Vagina (tissue), 2 donors: ENCODE measurements around the gene IL1R2. TPM values are rescaled to one million over a fixed set of nuclear protein-coding genes. Genes with fewer than 3 reads are reported as not detected.

Source experiments
- DNase-seq, 2 donors: peaks; one replicate each; pipeline ENCODE4 v3.0.0-alpha.2; 2017; ENCODE audit errors: extremely low spot score in 2 of 2
- H3K27ac ChIP-seq: fragments of 200-600 bp; sonication (generic); one replicate; pipeline ENCODE4 v1.5.1; 2019
- H3K27me3 ChIP-seq: fragments of 200-600 bp; sonication (generic); one replicate; pipeline ENCODE4 v1.5.1; 2019
- H3K36me3 ChIP-seq, 2 donors: fragments of 200-600 bp; sonication (generic); one replicate each; pipeline ENCODE4 v1.5.1; 2017 to 2019
- H3K4me1 ChIP-seq: fragments of 200-600 bp; sonication (generic); one replicate; pipeline ENCODE4 v1.5.1; 2019
- H3K4me3 ChIP-seq, 2 donors: fragments of 200-600 bp; sonication (generic); 1 replicate in 1 of 2; 2 replicates in 1 of 2; pipeline ENCODE4 v1.5.1; 2016 to 2019
- H3K9me3 ChIP-seq: fragments of 200-600 bp; sonication (generic); one replicate; pipeline ENCODE4 v1.5.1; 2019
- POLR2A ChIP-seq, 2 donors: fragments of 450-650 bp; IDR thresholded peaks; one replicate each; pipeline ENCODE4 v1.6.1; 2017; ENCODE audit warnings: antibody characterized with exemption in 2 of 2, mild to moderate bottlenecking in 2 of 2, moderate library complexity in 2 of 2
- POLR2AphosphoS5 ChIP-seq, 2 donors: sonication (generic); formaldehyde crosslinking; IDR thresholded peaks; one replicate each; pipeline ENCODE4 v1.9.0; 2017; ENCODE audit warnings: antibody characterized with exemption in 2 of 2, mild to moderate bottlenecking in 2 of 2, low read depth in 1 of 2; ENCODE audit not compliant: insufficient read depth in 1 of 2
- intact Hi-C: fragments of 100-400 bp; cut with DNase I; formaldehyde crosslinking; loops from one replicate; pipeline ENCODE4 v1.15.1; 2023
- total RNA-seq: library from RNA; depleted of rRNA; stranded (reverse); fragments of >200 nt; gene quantifications from one replicate; pipeline ENCODE4 v1.2.3, GENCODE V29; 2016
- TF ChIP-seq, protein P1 (sequence below), 3 experiments: fragments of 450-650 bp in 2 of 3; fragments of 200-600 bp in 1 of 3; sonication (generic) in 1 of 3; IDR thresholded peaks; one replicate each; pipeline ENCODE4 v1.5.1; 2017 to 2019; ENCODE audit warnings: antibody characterized with exemption in 3 of 3, mild to moderate bottlenecking in 2 of 3, moderate library complexity in 2 of 3

Gene IL1R2
- total RNA-seq, 1 donor from 2014 or later, result 63.3 TPM

- Histone ChIP-seq H3K27ac (peak overlapping the region; percentile 66), H3K4me1 (peaks cover 3% of the 10 kb centered on the region), H3K9me3 (no peaks in the 10 kb centered on the region), H3K36me3 (no peaks in the 10 kb centered on the region), H3K4me3 (no peak overlapping the region), H3K27me3 (no peaks in the 10 kb centered on the region)
- TF ChIP-seq POLR2AphosphoS5 (IDR thresholded peaks at IDR 0.05; ENCODE audit: insufficient read depth in 1 of 2, low read depth in 1 of 2) (no peak), POLR2A (IDR thresholded peaks at IDR 0.05) (no peak)
- TF ChIP-seq, protein P1, sequence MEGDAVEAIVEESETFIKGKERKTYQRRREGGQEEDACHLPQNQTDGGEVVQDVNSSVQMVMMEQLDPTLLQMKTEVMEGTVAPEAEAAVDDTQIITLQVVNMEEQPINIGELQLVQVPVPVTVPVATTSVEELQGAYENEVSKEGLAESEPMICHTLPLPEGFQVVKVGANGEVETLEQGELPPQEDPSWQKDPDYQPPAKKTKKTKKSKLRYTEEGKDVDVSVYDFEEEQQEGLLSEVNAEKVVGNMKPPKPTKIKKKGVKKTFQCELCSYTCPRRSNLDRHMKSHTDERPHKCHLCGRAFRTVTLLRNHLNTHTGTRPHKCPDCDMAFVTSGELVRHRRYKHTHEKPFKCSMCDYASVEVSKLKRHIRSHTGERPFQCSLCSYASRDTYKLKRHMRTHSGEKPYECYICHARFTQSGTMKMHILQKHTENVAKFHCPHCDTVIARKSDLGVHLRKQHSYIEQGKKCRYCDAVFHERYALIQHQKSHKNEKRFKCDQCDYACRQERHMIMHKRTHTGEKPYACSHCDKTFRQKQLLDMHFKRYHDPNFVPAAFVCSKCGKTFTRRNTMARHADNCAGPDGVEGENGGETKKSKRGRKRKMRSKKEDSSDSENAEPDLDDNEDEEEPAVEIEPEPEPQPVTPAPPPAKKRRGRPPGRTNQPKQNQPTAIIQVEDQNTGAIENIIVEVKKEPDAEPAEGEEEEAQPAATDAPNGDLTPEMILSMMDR (IDR thresholded peaks at IDR 0.05), result no peak
- intact Hi-C loops, result no loop called here
- DNase-seq, result no peak
Observed at GRCh38 chr2:101974663-101975062, 17.1 kb upstream of the IL1R2 start.

DNA sequence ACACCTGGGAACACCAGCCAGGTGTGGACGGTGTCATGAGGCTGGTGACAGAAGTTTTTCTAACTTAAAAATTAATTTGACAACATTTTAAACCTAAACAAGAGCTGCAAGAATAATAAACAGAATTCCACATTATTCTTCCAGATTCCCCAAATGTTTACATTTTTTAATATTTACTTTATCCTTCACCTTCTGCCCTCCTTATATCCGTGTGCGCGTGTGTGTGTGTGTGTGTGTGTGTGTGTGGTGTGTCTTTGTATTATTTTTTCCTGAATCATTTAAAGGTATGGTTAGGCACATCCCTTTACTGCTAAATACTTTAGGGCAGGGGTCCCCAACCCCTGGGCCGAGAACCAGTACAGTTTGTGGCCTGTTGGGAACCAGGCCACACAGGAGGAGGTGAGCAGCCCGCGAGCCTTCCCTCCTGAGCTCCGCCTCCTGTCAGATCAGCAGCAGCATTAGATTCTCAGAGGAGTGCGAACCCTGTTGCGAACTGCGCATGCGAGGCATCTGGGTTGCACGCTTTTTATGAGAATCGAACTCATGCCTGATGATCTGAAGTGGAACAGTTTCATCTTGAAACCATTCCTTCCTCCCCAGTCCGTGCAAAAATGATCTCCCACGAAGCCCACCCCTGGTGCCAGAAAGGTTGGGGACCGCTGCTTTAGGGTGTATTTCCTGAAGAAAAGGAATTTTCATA is 16.4 kb upstream of the IL1R2 start:
- no peaks in the 10 kb centered on the region for H3K36me3 ChIP-seq
- TF ChIP-seq POLR2AphosphoS5 (IDR thresholded peaks at IDR 0.05; ENCODE audit: insufficient read depth in 1 of 2, low read depth in 1 of 2) (no peak), POLR2A (IDR thresholded peaks at IDR 0.05) (no peak)
- TF ChIP-seq, protein P1 (IDR thresholded peaks at IDR 0.05), result no peak
- peak overlapping the region; percentile 66 for H3K27ac ChIP-seq
- H3K9me3 ChIP-seq, result no peaks in the 10 kb centered on the region
- H3K4me1 ChIP-seq, result peaks cover 3% of the 10 kb centered on the region
- no peak for DNase-seq
- no peak overlapping the region for H3K4me3 ChIP-seq
- H3K27me3 ChIP-seq, result no peaks in the 10 kb centered on the region
- intact Hi-C loops, result no loop called here

GRCh38 chr2:101976891-101977290 is 14.9 kb upstream of the IL1R2 start:
- H3K4me1 ChIP-seq, result peaks cover 8% of the 10 kb centered on the region
- no peak overlapping the region for H3K4me3 ChIP-seq
- H3K27me3 ChIP-seq, result no peaks in the 10 kb centered on the region
- H3K9me3 ChIP-seq, result no peaks in the 10 kb centered on the region
- no peak for DNase-seq
- intact Hi-C loops, result no loop called here
- no peak for TF ChIP-seq POLR2AphosphoS5 (IDR thresholded peaks at IDR 0.05; ENCODE audit: insufficient read depth in 1 of 2, low read depth in 1 of 2)
- TF ChIP-seq, protein P1 (IDR thresholded peaks at IDR 0.05), result no peak
- TF ChIP-seq POLR2A (IDR thresholded peaks at IDR 0.05), result no peak
- no peaks in the 10 kb centered on the region for H3K36me3 ChIP-seq
- H3K27ac ChIP-seq, result no peak overlapping the region

GRCh38 chr2:101980368-101980767 is 11.4 kb upstream of the IL1R2 start:
- intact Hi-C loops, result no loop called here
- Histone ChIP-seq H3K4me3 (no peak overlapping the region), H3K27me3 (no peaks in the 10 kb centered on the region), H3K36me3 (no peaks in the 10 kb centered on the region), H3K27ac (no peak overlapping the region), H3K4me1 (peaks cover 20% of the 10 kb centered on the region), H3K9me3 (no peaks in the 10 kb centered on the region)
- TF ChIP-seq, protein P1 (IDR thresholded peaks at IDR 0.05), result no peak
- TF ChIP-seq POLR2AphosphoS5 (IDR thresholded peaks at IDR 0.05; ENCODE audit: insufficient read depth in 1 of 2, low read depth in 1 of 2) (no peak), POLR2A (IDR thresholded peaks at IDR 0.05) (no peak)
- no peak for DNase-seq

DNA sequence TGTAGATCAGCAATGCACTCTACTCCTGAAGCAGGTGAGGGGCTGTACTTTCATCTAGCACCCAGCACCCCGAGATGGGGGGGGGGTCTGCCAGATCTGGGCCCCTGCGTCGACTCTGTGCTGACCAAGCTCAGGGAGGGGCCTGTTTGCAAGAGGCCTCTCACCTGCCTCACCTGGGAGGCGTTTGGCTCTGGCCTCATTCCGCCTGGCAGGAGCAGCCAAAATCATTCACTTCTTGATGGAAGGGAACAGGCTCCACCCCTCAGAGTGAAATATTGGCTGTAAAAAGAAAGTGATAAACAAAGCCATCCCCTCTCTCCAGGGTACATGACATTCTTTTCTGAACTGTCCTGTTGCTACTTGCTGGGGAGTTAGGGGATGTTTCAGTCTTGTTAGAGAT is 10.7 kb upstream of the IL1R2 start:
- Histone ChIP-seq H3K9me3 (no peaks in the 10 kb centered on the region), H3K36me3 (no peaks in the 10 kb centered on the region), H3K4me1 (peaks cover 20% of the 10 kb centered on the region), H3K27ac (no peak overlapping the region), H3K4me3 (no peak overlapping the region), H3K27me3 (no peaks in the 10 kb centered on the region)
- DNase-seq, result no peak
- TF ChIP-seq POLR2AphosphoS5 (IDR thresholded peaks at IDR 0.05; ENCODE audit: insufficient read depth in 1 of 2, low read depth in 1 of 2) (no peak), POLR2A (IDR thresholded peaks at IDR 0.05) (no peak)
- TF ChIP-seq, protein P1 (IDR thresholded peaks at IDR 0.05), result no peak
- intact Hi-C loops, result no loop called here
